NCI-H524 (cell line): ENCODE measurements around the gene SLC39A6.

Source experiments
- DNase-seq, 2 experiments: peaks; one replicate each; lab custom pipeline; 2025; lab: John Stamatoyannopoulos, UW

SLC39A6 gene

DNA sequence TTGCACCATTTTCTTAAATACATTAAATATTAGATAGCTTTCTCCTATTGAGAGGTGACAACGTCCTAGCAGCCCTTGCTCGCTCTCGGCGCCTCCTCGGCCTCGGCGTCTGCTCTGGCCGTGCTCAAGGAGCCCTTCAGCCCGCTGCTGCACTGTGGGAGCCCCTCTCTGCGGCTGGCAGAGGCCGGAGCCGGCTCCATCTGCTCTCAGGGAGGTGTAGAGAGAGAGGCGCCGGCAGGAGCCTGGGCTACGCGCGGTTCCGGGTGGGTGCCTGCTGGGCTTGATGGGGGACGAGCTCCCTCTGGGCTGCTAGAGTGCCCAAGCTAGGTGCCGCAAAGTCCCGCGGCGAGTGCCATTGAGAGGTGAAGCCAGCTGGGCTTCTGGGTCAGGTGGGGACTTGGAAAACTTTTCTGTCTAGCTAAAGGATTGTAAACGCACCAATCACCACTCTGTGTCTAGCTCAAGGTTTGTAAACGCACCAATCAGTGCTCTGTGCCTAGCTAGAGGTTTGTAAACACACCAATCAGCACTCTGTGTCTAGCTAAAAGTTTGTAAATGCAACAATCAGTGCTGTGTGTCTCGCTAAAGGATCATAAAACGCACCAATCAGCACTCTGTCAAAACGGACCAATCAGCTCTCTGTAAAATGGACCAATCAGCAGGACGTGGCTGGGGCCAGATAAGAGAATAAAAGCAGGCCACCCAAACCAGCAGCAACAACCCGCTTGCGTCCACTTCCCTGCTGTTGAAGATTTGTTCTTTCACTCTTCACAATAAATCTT is 64.9 kb downstream of the SLC39A6 start:
- DNase-seq, result peak; percentile 51 to 66

DNA sequence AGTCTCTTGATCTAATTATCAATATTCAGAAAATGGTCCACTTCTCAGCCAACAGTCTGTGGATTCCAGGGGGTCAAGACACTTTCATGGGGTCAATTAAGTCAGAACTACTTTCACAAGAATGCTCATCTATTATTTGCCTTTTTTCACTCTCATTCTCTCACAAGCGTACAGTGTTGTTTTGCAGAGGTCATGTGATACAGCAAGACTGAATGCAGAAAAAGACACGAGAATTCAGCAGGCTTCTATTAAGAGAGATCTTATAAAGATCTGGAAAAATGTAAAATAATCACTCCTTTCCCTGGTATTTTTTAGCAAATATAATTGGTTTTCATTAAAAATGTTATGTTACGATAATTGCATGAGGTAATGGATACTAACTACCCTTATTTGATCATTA is 70.5 kb downstream of the SLC39A6 start:
- no peak for DNase-seq
